Pancreas (tissue), 10 donors: ENCODE results near the gene LYL1. TPM values are rescaled to one million over a fixed set of nuclear protein-coding genes. Genes with fewer than 3 reads are reported as not detected.

Experiments used
- ATAC-seq, 4 donors: fragments of 200-7000 bp; cut with Tn5 transposase; one replicate each; pipeline versions ENCODE4 v1.8.0 to v1.9.1; 2020; ENCODE audit warnings: mild to moderate bottlenecking in 4 of 4, moderate library complexity in 4 of 4
- DNase-seq, 6 donors: peaks; one replicate each; pipeline ENCODE4 v3.0.0-alpha.2; 2020
- FAIRE-seq: peaks from 2 replicates; lab custom pipeline; 2012; peaks lifted over from hg19 to GRCh38; lab: Jason Lieb, UNC
- H3K27ac ChIP-seq, 4 donors: fragments of 200-600 bp; sonication (generic); 1 replicate in 3 of 4; 2 replicates in 1 of 4; pipeline versions ENCODE4 v1.5.0 to v1.8.0; 2020
- H3K27me3 ChIP-seq, 4 donors: fragments of 200-600 bp; one replicate each; pipeline ENCODE4 v1.8.0; 2021
- H3K36me3 ChIP-seq, 3 donors: fragments of 200-600 bp; sonication (generic) in 1 of 3; one replicate each; pipeline versions ENCODE4 v1.5.0 to v1.8.0; 2020 to 2021
- H3K4me1 ChIP-seq, 3 donors: fragments of 200-600 bp; one replicate each; pipeline ENCODE4 v1.8.0; 2021
- H3K4me3 ChIP-seq, 4 donors: fragments of 200-600 bp; sonication (generic) in 2 of 4; one replicate each; pipeline versions ENCODE4 v1.5.0 to v1.8.0; 2020 to 2021
- H3K9me3 ChIP-seq, 4 donors: fragments of 200-600 bp; one replicate each; pipeline ENCODE4 v1.8.0; 2021
- WGBS, 2 donors: extraction: QIAGEN DNeasy Blood & Tissue Kit; methylation state at CpG; one replicate each; pipeline ENCODE4 v1.1.7; 2013; 5-methylcytosine and 5-hydroxymethylcytosine counted together
- intact Hi-C, 3 donors: fragments of 100-400 bp; cut with DNase I; formaldehyde crosslinking; loops; one replicate each; pipeline versions ENCODE4 v1.11.1 to v1.14.2; 2022
- polyA plus RNA-seq, 2 donors: library from polyadenylated mRNA; stranded (reverse); fragments of 200-250 nt; gene quantifications; one replicate each; pipeline ENCODE4 v1.2.3, GENCODE V29; 2013
- total RNA-seq, 6 donors: library from RNA; stranded (reverse); fragmentation: NEBNext Ultra II Directional in 4 of 6; extraction: Animal tissue kit (Norgen Biotek cat#: 25700) in 4 of 6; gene quantifications; one replicate each; pipeline versions ENCODE4 v1.2.1 to v1.2.4, GENCODE V29; 2021 to 2023
- TF ChIP-seq, protein P1 (sequence below), 4 donors: fragments of 200-600 bp; sonication (generic) in 3 of 4; IDR thresholded peaks; one replicate each; pipeline versions ENCODE4 v1.5.0 to v1.8.0; 2021; ENCODE audit warnings: antibody characterized with exemption in 4 of 4
- donor health status: healthy with polysubstance abuse.
- donor health status: DM: no; HTN: no; CAD: no; lungs with moderate emphysema.
- donor health status: DM: no; HTN: no; CAD: no.
- donor health status: control.
- donor health status: control.
- donor health status: Bipolar disorder and iron deficiency.
- donor health status: DM: yes; HTN: yes; CAD: no.
- donor health status: DM: no; HTN: no; CAD: no.
- donor health status: DM: no; HTN: no; CAD: no.
- donor health status: DM: yes; HTN: yes; CAD: no.

Gene LYL1
- total and polyA plus RNA-seq, 8 donors: 0.51 to 5.5 (median 2.4) TPM

DNA sequence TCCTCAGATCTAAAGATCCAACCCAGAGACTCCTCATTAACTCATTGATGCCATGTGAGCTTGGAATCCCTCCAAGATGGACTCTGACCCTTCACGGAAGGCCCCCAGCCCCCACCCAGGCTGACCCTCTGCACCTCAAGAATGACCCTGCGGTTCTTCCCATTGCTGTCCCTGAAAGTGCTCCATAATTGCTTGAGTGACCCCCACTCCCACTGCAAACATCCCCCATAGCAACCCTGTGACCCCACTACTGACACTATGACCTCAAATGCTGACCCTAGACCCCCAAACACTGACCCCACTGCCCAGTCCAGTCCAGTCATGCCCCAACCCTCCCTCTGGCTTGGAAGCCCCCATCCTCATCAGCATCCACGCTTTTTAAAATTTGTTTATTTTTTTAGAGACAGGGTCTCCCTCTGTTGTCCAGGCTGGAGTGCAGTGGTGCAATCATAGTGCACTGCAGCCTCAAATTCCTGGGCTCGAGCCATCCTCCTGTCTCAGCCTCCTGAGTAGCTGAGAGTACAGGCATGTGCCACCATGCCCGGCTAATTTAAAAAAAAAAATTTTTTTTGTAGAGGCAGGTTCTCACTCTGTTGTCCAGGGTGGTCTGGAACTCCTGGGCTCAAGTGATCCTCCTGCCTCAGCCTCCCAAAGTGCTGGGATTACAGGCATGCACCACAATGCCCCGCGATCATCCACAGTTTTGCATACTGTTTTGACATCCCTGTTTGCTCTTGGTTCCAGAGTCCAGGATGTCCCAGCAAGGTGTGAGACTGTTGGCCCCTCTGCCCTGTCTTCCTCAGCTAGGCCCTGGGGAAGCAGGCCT lies 855 bp downstream of the LYL1 start:
- ATAC-seq: no peak
- Histone ChIP-seq H3K27me3 (no peaks in the 10 kb centered on the region), H3K4me3 (peak overlapping the region in 1 of 4 donors; percentile 37), H3K9me3 (no peaks in the 10 kb centered on the region), H3K27ac (peak overlapping the region in 3 of 4 donors; percentile 29 to 65 (median 63)), H3K4me1 (peaks cover 0 to 7% (median 0%) of the 10 kb centered on the region in 3 donors), H3K36me3 (no peaks in the 10 kb centered on the region)
- no peak for FAIRE-seq
- 68 to 79% methylated on average over 7 of the region's 7 CpGs for WGBS, 2 donors
- TF ChIP-seq, protein P1, sequence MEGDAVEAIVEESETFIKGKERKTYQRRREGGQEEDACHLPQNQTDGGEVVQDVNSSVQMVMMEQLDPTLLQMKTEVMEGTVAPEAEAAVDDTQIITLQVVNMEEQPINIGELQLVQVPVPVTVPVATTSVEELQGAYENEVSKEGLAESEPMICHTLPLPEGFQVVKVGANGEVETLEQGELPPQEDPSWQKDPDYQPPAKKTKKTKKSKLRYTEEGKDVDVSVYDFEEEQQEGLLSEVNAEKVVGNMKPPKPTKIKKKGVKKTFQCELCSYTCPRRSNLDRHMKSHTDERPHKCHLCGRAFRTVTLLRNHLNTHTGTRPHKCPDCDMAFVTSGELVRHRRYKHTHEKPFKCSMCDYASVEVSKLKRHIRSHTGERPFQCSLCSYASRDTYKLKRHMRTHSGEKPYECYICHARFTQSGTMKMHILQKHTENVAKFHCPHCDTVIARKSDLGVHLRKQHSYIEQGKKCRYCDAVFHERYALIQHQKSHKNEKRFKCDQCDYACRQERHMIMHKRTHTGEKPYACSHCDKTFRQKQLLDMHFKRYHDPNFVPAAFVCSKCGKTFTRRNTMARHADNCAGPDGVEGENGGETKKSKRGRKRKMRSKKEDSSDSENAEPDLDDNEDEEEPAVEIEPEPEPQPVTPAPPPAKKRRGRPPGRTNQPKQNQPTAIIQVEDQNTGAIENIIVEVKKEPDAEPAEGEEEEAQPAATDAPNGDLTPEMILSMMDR (IDR thresholded peaks at IDR 0.05): no peak
- intact Hi-C loops: loop anchor here in 1 of 3 donors (10.0 kb wide), 1 partner anchor 133 kb away; no protein-coding TSS in a partner anchor
- no peak for DNase-seq

DNA sequence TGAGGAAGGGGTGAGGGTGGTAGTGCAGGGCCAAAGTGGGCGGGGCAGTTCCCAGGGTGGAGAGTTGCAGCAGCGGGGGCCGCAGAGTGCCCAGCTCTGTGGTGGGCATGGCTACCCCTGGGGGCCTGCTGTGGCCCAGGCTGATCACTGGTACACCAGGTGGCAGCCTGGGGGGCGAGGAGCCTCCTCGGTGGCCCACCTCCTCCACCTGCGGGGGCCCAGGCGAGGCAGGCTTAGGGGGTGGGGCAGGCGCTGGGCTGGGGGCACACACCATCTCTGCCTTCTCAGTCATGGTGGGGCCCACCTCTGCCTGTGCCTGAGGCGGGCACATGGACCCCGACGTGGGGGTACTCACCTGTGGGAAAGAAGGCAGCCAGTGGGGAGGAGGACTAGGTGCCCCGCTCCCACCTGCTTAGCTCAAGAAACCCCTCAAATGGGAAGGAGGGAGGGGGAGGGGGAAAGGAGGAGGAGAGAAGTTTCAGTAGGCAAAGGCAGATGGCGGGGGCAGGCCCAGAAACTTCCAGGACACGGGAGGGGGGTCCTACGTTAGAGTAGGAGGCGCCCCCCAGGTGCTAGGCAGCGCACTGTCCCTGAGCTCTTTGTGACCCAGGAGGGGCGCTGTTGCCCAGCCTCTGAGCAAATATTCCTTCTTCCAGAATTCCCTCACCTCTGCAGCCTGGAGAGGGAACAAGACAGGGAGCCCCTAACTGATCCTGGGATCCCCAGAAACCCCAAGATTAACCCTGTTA lies 1.6 kb downstream of the LYL1 start:
- intact Hi-C loops: loop anchor here in 1 of 3 donors (10.0 kb wide), 1 partner anchor 134 kb away; no protein-coding TSS in a partner anchor
- WGBS, 2 donors: 51 to 64% methylated on average over 16 to 18 of the region's 18 CpGs
- Histone ChIP-seq H3K9me3 (no peaks in the 10 kb centered on the region), H3K27me3 (no peaks in the 10 kb centered on the region), H3K4me3 (peak overlapping the region in 1 of 4 donors; percentile 37), H3K4me1 (peaks cover 0 to 7% (median 0%) of the 10 kb centered on the region in 3 donors), H3K27ac (no peak overlapping the region), H3K36me3 (no peaks in the 10 kb centered on the region)
- DNase-seq (no peak), FAIRE-seq (no peak), ATAC-seq (no peak)
- TF ChIP-seq, protein P1 (IDR thresholded peaks at IDR 0.05): no peak

DNA sequence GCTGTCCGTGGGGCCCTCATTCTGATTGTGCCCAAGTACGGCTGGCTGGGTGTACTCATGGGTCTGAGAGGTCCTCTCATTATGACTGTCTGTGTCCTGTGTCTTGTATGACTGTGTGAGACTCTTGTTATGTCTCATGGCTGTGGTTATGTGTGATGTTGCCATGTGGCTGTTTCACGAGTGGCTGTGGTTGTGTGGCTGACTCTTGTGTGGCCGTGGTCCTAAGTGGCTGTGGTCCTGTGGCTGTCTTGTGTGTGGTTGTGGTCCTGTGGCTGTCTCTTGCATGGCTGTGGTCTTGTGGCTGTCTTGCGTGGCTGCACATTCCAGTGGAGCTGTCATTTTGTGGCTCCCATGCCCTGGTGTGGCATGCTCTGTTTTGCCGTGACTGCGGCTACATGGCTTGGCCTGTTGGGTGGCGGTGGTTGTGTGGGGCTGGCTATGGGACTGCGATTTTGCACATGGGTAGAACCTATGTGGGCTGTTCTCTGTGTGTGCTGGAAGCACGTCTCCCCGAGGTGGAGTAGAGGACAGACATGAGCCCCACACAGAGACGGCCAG lies 2.5 kb downstream of the LYL1 start:
- Histone ChIP-seq H3K27ac (peak overlapping the region in 2 of 4 donors; percentile 64 to 68), H3K36me3 (peaks cover 0 to 5% (median 0%) of the 10 kb centered on the region in 3 donors), H3K4me3 (no peak overlapping the region), H3K27me3 (no peaks in the 10 kb centered on the region), H3K4me1 (peaks cover 0 to 7% (median 0%) of the 10 kb centered on the region in 3 donors), H3K9me3 (no peaks in the 10 kb centered on the region)
- TF ChIP-seq, protein P1 (IDR thresholded peaks at IDR 0.05): no peak
- intact Hi-C loops: loop anchor here in 1 of 3 donors (10.0 kb wide), 1 partner anchor 135 kb away; no protein-coding TSS in a partner anchor
- FAIRE-seq (no peak), ATAC-seq (no peak), DNase-seq (no peak)
- WGBS, 2 donors: 75 to 81% methylated on average over 12 of the region's 12 CpGs

DNA sequence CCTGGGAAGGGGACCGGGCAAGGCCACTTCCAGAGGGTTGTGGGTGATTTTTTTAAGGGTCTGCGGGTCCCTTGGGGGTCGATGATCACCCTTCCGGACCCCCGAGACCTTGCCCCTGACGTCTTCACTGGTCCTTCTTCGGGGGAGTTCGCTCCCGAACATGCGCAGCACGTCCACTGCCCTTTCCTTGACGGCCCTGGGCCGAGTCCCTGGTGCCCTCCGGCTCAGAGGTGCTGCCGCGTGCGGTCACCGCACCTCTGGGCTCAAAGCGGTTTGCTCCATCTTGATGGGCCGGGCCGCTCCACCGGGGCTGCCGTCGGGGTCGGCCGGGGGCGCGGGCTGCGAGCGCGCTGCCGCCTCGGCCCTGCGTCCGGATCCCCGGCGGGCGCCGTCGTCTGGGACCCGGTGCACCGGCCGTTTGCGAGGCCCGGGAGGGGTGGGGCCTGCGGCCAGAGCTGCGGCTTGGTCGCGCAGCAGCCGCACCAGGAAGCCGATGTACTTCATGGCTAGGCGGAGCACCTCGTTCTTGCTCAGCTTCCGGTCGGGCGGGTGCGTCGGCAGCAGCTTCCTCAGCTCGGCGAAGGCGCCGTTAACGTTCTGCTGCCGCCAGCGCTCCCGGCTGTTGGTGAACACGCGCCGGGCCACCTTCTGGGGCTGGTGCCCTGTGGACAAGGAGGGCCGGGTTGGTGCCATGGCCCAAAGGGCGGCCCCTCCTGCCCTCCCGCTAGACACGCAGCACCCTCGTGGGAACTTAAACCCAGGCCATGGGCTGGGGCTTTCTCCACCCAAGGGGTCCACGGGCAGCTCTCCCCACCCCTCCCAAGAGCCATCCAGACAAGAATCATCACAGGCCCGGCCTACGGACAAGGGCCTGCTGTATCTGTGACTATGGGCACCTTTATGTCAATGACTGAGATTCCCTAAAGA lies 3.3 kb downstream of the LYL1 start:
- DNase-seq (peak in 1 of 6 donors; percentile 67), ATAC-seq (peak in 2 of 4 donors; percentile 14 to 20), FAIRE-seq (no peak)
- H3K27ac ChIP-seq: peak overlapping the region in 3 of 4 donors; percentile 5 to 68 (median 64)
- H3K36me3 ChIP-seq: peaks cover 0 to 10% (median 0%) of the 10 kb centered on the region in 3 donors
- H3K27me3 ChIP-seq: no peaks in the 10 kb centered on the region
- no peaks in the 10 kb centered on the region for H3K9me3 ChIP-seq
- TF ChIP-seq, protein P1 (IDR thresholded peaks at IDR 0.05): no peak
- peaks cover 0 to 7% (median 0%) of the 10 kb centered on the region in 3 donors for H3K4me1 ChIP-seq
- peak overlapping the region in 1 of 4 donors; percentile 22 for H3K4me3 ChIP-seq
- 32 to 40% methylated on average over 58 to 77 of the region's 77 CpGs for WGBS, 2 donors
- intact Hi-C loops: no loop called here
